IMR-90 (cell line): ENCODE data around the gene CCDC167.

Source experiments
- BHLHE40 ChIP-seq: fragments of 150-350 bp; IDR thresholded peaks from 2 replicates; pipeline ENCODE4 v1.6.1; 2016; ENCODE audit warnings: mild to moderate bottlenecking, low read depth, low read length
- CEBPB ChIP-seq: IDR thresholded peaks from 2 replicates; pipeline ENCODE4 v1.6.1; 2012; ENCODE audit warnings: low read depth, low read length, improper control_type of control experiment
- CHD1 ChIP-seq: IDR thresholded peaks from 2 replicates; pipeline ENCODE4 v1.6.1; 2012; ENCODE audit warnings: low read depth, low read length, improper control_type of control experiment
- FOS ChIP-seq: fragments of 150-350 bp; IDR thresholded peaks from 2 replicates; pipeline ENCODE4 v1.6.1; 2016; ENCODE audit warnings: low read depth, low read length
- MAFK ChIP-seq: IDR thresholded peaks from 2 replicates; pipeline ENCODE4 v1.6.1; 2012; ENCODE audit warnings: low read depth, low read length, improper control_type of control experiment
- MXI1 ChIP-seq: IDR thresholded peaks from 2 replicates; pipeline ENCODE4 v1.6.1; 2012; ENCODE audit warnings: low read depth, mild to moderate bottlenecking, low read length, moderate library complexity, borderline replicate concordance
- POLR2A ChIP-seq: IDR thresholded peaks from 2 replicates; pipeline ENCODE4 v1.6.1; 2012; ENCODE audit warnings: mild to moderate bottlenecking, low read depth, low read length
- RAD21 ChIP-seq: IDR thresholded peaks from 2 replicates; pipeline ENCODE4 v1.6.1; 2012; ENCODE audit warnings: low read length, improper control_type of control experiment
- RCOR1 ChIP-seq: IDR thresholded peaks from 2 replicates; pipeline ENCODE4 v1.6.1; 2012; ENCODE audit warnings: mild to moderate bottlenecking, low read length, improper control_type of control experiment; ENCODE audit not compliant: insufficient replicate concordance
- RFX5 ChIP-seq: IDR thresholded peaks from 2 replicates; pipeline ENCODE4 v1.8.0; 2012; ENCODE audit warnings: low read depth, mild to moderate bottlenecking, low read length, moderate library complexity
- SMC3 ChIP-seq: fragments of 150-350 bp; IDR thresholded peaks from 2 replicates; pipeline ENCODE4 v1.6.1; 2016; ENCODE audit warnings: low read depth, mild to moderate bottlenecking, antibody characterized with exemption, low read length, moderate library complexity
- TF ChIP-seq, protein P1 (sequence below): conservative IDR thresholded peaks from 2 replicates; pipeline ENCODE4 v1.5.1; 2012; ENCODE audit warnings: mild to moderate bottlenecking, low read depth, low read length, improper control_type of control experiment
- TF ChIP-seq, protein P2 (sequence below): fragments of 150-350 bp; IDR thresholded peaks from 2 replicates; pipeline ENCODE4 v1.6.1; 2016; ENCODE audit warnings: low read depth, mild to moderate bottlenecking, low read length, moderate library complexity, borderline replicate concordance
- TF ChIP-seq, protein P3 (sequence below): fragments of 150-350 bp; IDR thresholded peaks from 2 replicates; pipeline ENCODE4 v1.6.1; 2017; ENCODE audit warnings: mild to moderate bottlenecking, antibody characterized with exemption, low read length, low read depth

DNA sequence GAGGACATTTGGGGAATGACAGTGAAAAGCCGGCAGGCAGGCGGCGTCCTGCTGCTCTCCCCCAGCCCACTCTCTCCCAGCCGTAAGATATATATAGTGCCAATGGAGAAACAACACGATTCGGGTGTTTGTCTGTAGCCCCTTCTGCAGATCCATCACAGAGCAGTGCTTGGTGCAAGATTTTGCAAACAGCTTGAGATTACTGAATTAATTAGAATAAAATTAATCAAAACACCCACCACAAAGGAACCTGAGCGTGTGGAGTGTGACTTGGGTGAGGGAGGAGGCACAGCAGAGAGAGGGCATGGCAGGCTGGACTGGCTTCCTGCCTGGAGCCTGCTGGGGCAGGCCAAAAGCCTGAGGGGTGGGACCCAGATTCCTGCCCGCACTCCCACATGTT lies 28.8 kb upstream of the CCDC167 start:
- TF ChIP-seq POLR2A (no peak), MAFK (no peak), RAD21 (no peak), BHLHE40 (no peak), SMC3 (no peak), CEBPB (no peak), FOS (no peak), CHD1 (no peak), RFX5 (no peak), RCOR1 (no peak), MXI1 (no peak)
- TF ChIP-seq, protein P1, sequence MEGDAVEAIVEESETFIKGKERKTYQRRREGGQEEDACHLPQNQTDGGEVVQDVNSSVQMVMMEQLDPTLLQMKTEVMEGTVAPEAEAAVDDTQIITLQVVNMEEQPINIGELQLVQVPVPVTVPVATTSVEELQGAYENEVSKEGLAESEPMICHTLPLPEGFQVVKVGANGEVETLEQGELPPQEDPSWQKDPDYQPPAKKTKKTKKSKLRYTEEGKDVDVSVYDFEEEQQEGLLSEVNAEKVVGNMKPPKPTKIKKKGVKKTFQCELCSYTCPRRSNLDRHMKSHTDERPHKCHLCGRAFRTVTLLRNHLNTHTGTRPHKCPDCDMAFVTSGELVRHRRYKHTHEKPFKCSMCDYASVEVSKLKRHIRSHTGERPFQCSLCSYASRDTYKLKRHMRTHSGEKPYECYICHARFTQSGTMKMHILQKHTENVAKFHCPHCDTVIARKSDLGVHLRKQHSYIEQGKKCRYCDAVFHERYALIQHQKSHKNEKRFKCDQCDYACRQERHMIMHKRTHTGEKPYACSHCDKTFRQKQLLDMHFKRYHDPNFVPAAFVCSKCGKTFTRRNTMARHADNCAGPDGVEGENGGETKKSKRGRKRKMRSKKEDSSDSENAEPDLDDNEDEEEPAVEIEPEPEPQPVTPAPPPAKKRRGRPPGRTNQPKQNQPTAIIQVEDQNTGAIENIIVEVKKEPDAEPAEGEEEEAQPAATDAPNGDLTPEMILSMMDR = no peak
- TF ChIP-seq, protein P2, sequence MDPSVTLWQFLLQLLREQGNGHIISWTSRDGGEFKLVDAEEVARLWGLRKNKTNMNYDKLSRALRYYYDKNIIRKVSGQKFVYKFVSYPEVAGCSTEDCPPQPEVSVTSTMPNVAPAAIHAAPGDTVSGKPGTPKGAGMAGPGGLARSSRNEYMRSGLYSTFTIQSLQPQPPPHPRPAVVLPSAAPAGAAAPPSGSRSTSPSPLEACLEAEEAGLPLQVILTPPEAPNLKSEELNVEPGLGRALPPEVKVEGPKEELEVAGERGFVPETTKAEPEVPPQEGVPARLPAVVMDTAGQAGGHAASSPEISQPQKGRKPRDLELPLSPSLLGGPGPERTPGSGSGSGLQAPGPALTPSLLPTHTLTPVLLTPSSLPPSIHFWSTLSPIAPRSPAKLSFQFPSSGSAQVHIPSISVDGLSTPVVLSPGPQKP = no peak
- TF ChIP-seq, protein P3, sequence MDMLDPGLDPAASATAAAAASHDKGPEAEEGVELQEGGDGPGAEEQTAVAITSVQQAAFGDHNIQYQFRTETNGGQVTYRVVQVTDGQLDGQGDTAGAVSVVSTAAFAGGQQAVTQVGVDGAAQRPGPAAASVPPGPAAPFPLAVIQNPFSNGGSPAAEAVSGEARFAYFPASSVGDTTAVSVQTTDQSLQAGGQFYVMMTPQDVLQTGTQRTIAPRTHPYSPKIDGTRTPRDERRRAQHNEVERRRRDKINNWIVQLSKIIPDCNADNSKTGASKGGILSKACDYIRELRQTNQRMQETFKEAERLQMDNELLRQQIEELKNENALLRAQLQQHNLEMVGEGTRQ = no peak
